SJSA1 (cell line): Measurements from ENCODE around the gene DMD. TPM values are rescaled to one million over a fixed set of nuclear protein-coding genes. Genes with fewer than 3 reads are reported as not detected.

Source experiments
- DNase-seq, 2 experiments: peaks; one replicate each; pipeline ENCODE4 v3.0.0-alpha.2; 2015 to 2020; ENCODE audit warnings: low spot score in 2 of 2, low read depth in 1 of 2
- H3K27ac ChIP-seq: fragments of 250-450 bp; sonication (Bioruptor Pico); 2 replicates; pipeline ENCODE4 v1.5.1; 2020; ENCODE audit warnings: mild to moderate bottlenecking, moderate library complexity
- H3K27me3 ChIP-seq: fragments of 250-450 bp; sonication (Bioruptor Pico); replicated peaks from 2 replicates; pipeline ENCODE4 v1.5.1; 2020; ENCODE audit warnings: mild to moderate bottlenecking, moderate library complexity
- H3K36me3 ChIP-seq: fragments of 250-450 bp; sonication (Bioruptor Pico); 2 replicates; pipeline ENCODE4 v1.5.1; 2020; ENCODE audit warnings: mild to moderate bottlenecking
- H3K4me1 ChIP-seq: fragments of 250-450 bp; sonication (Bioruptor Pico); replicated peaks from 2 replicates; pipeline ENCODE4 v1.6.1; 2021; ENCODE audit warnings: mild to moderate bottlenecking
- H3K4me3 ChIP-seq: fragments of 250-450 bp; sonication (Bioruptor Pico); 2 replicates; pipeline ENCODE4 v1.5.1; 2020; ENCODE audit warnings: mild to moderate bottlenecking
- H3K9me3 ChIP-seq: fragments of 250-450 bp; sonication (Bioruptor Pico); replicated peaks from 2 replicates; pipeline ENCODE4 v1.5.1; 2020; ENCODE audit warnings: mild to moderate bottlenecking
- total RNA-seq: library from RNA; depleted of rRNA; stranded (reverse); fragments of >200 nt; shearing (Covaris generic); gene quantifications from 2 replicates; pipeline ENCODE4 v1.2.3, GENCODE V29; 2014

Gene DMD
- total RNA-seq, 1 experiment from 2014 or later = 6.8 TPM

- Histone ChIP-seq H3K4me1 (no peaks in the 10 kb centered on the region), H3K9me3 (no peaks in the 10 kb centered on the region), H3K27ac (no peak overlapping the region), H3K36me3 (no peaks in the 10 kb centered on the region), H3K4me3 (no peak overlapping the region), H3K27me3 (no peaks in the 10 kb centered on the region)
- DNase-seq = no peak
Measured at GRCh38 chrX:32937043-32937442, 274.3 kb downstream of the DMD start.

- no peak for DNase-seq
- Histone ChIP-seq H3K27me3 (no peaks in the 10 kb centered on the region), H3K27ac (no peak overlapping the region), H3K9me3 (no peaks in the 10 kb centered on the region), H3K4me1 (no peaks in the 10 kb centered on the region), H3K4me3 (no peak overlapping the region), H3K36me3 (no peaks in the 10 kb centered on the region)
Measured at GRCh38 chrX:32933548-32933947, 277.8 kb downstream of the DMD start.

GRCh38 chrX:32929040-32929439 lies 282.3 kb downstream of the DMD start:
- Histone ChIP-seq H3K4me3 (no peak overlapping the region), H3K36me3 (no peaks in the 10 kb centered on the region), H3K4me1 (no peaks in the 10 kb centered on the region), H3K9me3 (no peaks in the 10 kb centered on the region), H3K27ac (no peak overlapping the region), H3K27me3 (no peaks in the 10 kb centered on the region)
- DNase-seq = no peak

- no peak overlapping the region for H3K27ac ChIP-seq
- no peak for DNase-seq
- no peaks in the 10 kb centered on the region for H3K9me3 ChIP-seq
- no peaks in the 10 kb centered on the region for H3K4me1 ChIP-seq
- H3K27me3 ChIP-seq = no peaks in the 10 kb centered on the region
- H3K4me3 ChIP-seq = no peak overlapping the region
- H3K36me3 ChIP-seq = no peaks in the 10 kb centered on the region
Measured at GRCh38 chrX:32896088-32896487, 315.3 kb downstream of the DMD start.

GRCh38 chrX:32894679-32895078 lies 316.7 kb downstream of the DMD start:
- Histone ChIP-seq H3K4me1 (no peaks in the 10 kb centered on the region), H3K9me3 (no peaks in the 10 kb centered on the region), H3K4me3 (no peak overlapping the region), H3K27ac (no peak overlapping the region), H3K27me3 (no peaks in the 10 kb centered on the region), H3K36me3 (no peaks in the 10 kb centered on the region)
- DNase-seq = no peak

GRCh38 chrX:32893751-32894150 lies 317.6 kb downstream of the DMD start:
- Histone ChIP-seq H3K4me1 (no peaks in the 10 kb centered on the region), H3K9me3 (no peaks in the 10 kb centered on the region), H3K36me3 (no peaks in the 10 kb centered on the region), H3K27ac (no peak overlapping the region), H3K4me3 (no peak overlapping the region), H3K27me3 (no peaks in the 10 kb centered on the region)
- no peak for DNase-seq

GRCh38 chrX:32877592-32877991 lies 333.8 kb downstream of the DMD start:
- H3K27ac ChIP-seq = no peak overlapping the region
- no peaks in the 10 kb centered on the region for H3K4me1 ChIP-seq
- DNase-seq = no peak
- H3K27me3 ChIP-seq = no peaks in the 10 kb centered on the region
- no peaks in the 10 kb centered on the region for H3K9me3 ChIP-seq
- H3K4me3 ChIP-seq = no peak overlapping the region
- no peaks in the 10 kb centered on the region for H3K36me3 ChIP-seq

- no peak for DNase-seq
- Histone ChIP-seq H3K4me1 (no peaks in the 10 kb centered on the region), H3K36me3 (no peaks in the 10 kb centered on the region), H3K27me3 (no peaks in the 10 kb centered on the region), H3K27ac (no peak overlapping the region), H3K9me3 (no peaks in the 10 kb centered on the region), H3K4me3 (no peak overlapping the region)
Measured at GRCh38 chrX:32874839-32875238, 336.5 kb downstream of the DMD start.

GRCh38 chrX:32873786-32874185 lies 337.6 kb downstream of the DMD start:
- H3K27ac ChIP-seq = no peak overlapping the region
- no peaks in the 10 kb centered on the region for H3K36me3 ChIP-seq
- H3K27me3 ChIP-seq = no peaks in the 10 kb centered on the region
- no peak for DNase-seq
- H3K9me3 ChIP-seq = no peaks in the 10 kb centered on the region
- no peak overlapping the region for H3K4me3 ChIP-seq
- H3K4me1 ChIP-seq = no peaks in the 10 kb centered on the region

- Histone ChIP-seq H3K27ac (no peak overlapping the region), H3K36me3 (no peaks in the 10 kb centered on the region), H3K27me3 (no peaks in the 10 kb centered on the region), H3K4me1 (no peaks in the 10 kb centered on the region), H3K9me3 (no peaks in the 10 kb centered on the region), H3K4me3 (no peak overlapping the region)
- DNase-seq = no peak
Measured at GRCh38 chrX:32871636-32872035, 339.7 kb downstream of the DMD start.

- Histone ChIP-seq H3K36me3 (no peaks in the 10 kb centered on the region), H3K27ac (no peak overlapping the region), H3K4me3 (no peak overlapping the region), H3K4me1 (no peaks in the 10 kb centered on the region), H3K9me3 (no peaks in the 10 kb centered on the region), H3K27me3 (no peaks in the 10 kb centered on the region)
- DNase-seq = no peak
Measured at GRCh38 chrX:32868524-32868895, 342.8 kb downstream of the DMD start.

GRCh38 chrX:32867781-32868523 lies 343.4 kb downstream of the DMD start:
- H3K27ac ChIP-seq = no peak overlapping the region
- H3K9me3 ChIP-seq = no peaks in the 10 kb centered on the region
- H3K36me3 ChIP-seq = no peaks in the 10 kb centered on the region
- DNase-seq = no peak
- H3K4me1 ChIP-seq = no peaks in the 10 kb centered on the region
- no peak overlapping the region for H3K4me3 ChIP-seq
- no peaks in the 10 kb centered on the region for H3K27me3 ChIP-seq

- no peak overlapping the region for H3K27ac ChIP-seq
Measured at GRCh38 chrX:32852203-32852602, 359.1 kb downstream of the DMD start.

GRCh38 chrX:32851556-32851955 lies 359.8 kb downstream of the DMD start:
- no peaks in the 10 kb centered on the region for H3K4me1 ChIP-seq
- H3K27me3 ChIP-seq = no peaks in the 10 kb centered on the region
- H3K36me3 ChIP-seq = no peaks in the 10 kb centered on the region
- no peak for DNase-seq
- no peak overlapping the region for H3K27ac ChIP-seq
- no peaks in the 10 kb centered on the region for H3K9me3 ChIP-seq
- no peak overlapping the region for H3K4me3 ChIP-seq

More at GRCh38 chrX:32852203-32852602, 359.1 kb downstream of the DMD start:
- Histone ChIP-seq H3K4me1 (no peaks in the 10 kb centered on the region), H3K36me3 (no peaks in the 10 kb centered on the region), H3K4me3 (no peak overlapping the region), H3K9me3 (no peaks in the 10 kb centered on the region), H3K27me3 (no peaks in the 10 kb centered on the region)
- DNase-seq = no peak

GRCh38 chrX:32847921-32848320 lies 363.4 kb downstream of the DMD start:
- H3K9me3 ChIP-seq = no peaks in the 10 kb centered on the region
- H3K27me3 ChIP-seq = no peaks in the 10 kb centered on the region
- no peak overlapping the region for H3K27ac ChIP-seq
- H3K4me3 ChIP-seq = no peak overlapping the region
- H3K4me1 ChIP-seq = no peaks in the 10 kb centered on the region
- H3K36me3 ChIP-seq = no peaks in the 10 kb centered on the region
- no peak for DNase-seq
